Measurements from ENCODE around the gene SCARB1. TPM values are rescaled to one million over a fixed set of nuclear protein-coding genes. Genes with fewer than 3 reads are reported as not detected.

Gene SCARB1
- total and polyA plus RNA-seq, 7 experiments from 2014 or later: 2.2 to 7.1 (median 4.0) TPM

- Histone ChIP-seq H3K27me3 (ENCODE audit: control insufficient read depth in 2 of 2, insufficient read depth in 2 of 2, low read length in 2 of 2) (no peaks in the 10 kb centered on the region), H3K4me1 (ENCODE audit: control insufficient read depth in 2 of 2, insufficient read depth in 2 of 2, low read length in 2 of 2) (no peaks in the 10 kb centered on the region), H3K36me3 (ENCODE audit: control insufficient read depth in 2 of 3, insufficient read depth in 3 of 3, low read length in 3 of 3) (no peaks in the 10 kb centered on the region), H3K27ac (ENCODE audit: low read depth, low read length) (no peak overlapping the region), H3K9me3 (ENCODE audit: control insufficient read depth in 2 of 3, low read length in 3 of 3) (peaks cover 0 to 7% (median 0%) of the 10 kb centered on the region in 3 experiments), H3K4me3 (ENCODE audit: low read length) (no peak overlapping the region)
- no peaks in the 10 kb centered on the region for H3K27me3 Mint-ChIP-seq
- no peak overlapping the region for H3K4me3 Mint-ChIP-seq
- peaks cover 0 to 6% (median 0%) of the 10 kb centered on the region in 11 donors for H3K9me3 Mint-ChIP-seq
- intact Hi-C loops (cut with micrococcal nuclease): no loop called here
- H3K4me1 Mint-ChIP-seq: no peaks in the 10 kb centered on the region
- ChIA-PET CTCF (no interaction called here), POLR2A (no interaction called here)
- ATAC-seq (no peak), DNase-seq (no peak)
- H3K27ac Mint-ChIP-seq: no peak overlapping the region
- H3K36me3 Mint-ChIP-seq: peaks cover 0 to 4% (median 0%) of the 10 kb centered on the region in 5 donors
Observed at GRCh38 chr12:124829708-124830304, 33.9 kb downstream of the SCARB1 start.

DNA sequence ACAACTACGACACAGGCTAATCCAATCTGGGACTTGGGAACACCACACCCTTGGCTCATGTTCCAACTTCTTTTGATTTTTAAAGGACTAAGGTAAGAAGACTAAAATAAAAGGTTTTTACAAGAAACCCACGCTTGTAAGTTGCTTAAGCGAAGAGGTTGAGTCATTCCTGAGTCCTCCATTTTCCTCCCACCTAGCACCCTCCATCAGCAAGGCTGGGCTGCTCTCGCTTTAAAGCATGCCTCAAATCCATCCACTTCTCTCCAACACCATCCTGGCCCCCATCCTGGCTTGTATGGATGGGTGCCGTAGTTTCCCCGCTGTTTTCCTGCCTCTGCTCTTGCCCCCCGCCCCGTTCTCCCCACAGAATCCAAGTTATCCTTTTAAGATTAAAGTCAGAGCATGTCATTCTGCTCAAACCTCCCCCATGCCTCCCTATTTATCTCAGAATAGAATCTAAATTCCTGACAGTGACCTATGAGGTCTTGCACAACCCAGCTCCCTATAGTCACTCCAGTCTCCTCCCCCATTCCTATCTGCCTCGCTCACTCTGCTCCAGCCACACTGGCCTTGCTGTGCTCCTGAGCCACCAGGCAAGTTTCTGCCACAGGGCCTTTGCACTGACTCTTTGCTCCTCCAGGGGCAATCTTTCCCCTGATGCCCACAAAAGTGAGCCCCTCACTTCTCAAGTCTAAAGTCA, 34.5 kb downstream of the SCARB1 start:
- Histone ChIP-seq H3K9me3 (ENCODE audit: control insufficient read depth in 2 of 3, low read length in 3 of 3) (peaks cover 0 to 7% (median 0%) of the 10 kb centered on the region in 3 experiments), H3K27ac (ENCODE audit: low read depth, low read length) (no peak overlapping the region), H3K36me3 (ENCODE audit: control insufficient read depth in 2 of 3, insufficient read depth in 3 of 3, low read length in 3 of 3) (no peaks in the 10 kb centered on the region), H3K4me3 (ENCODE audit: low read length) (no peak overlapping the region), H3K27me3 (ENCODE audit: control insufficient read depth in 2 of 2, insufficient read depth in 2 of 2, low read length in 2 of 2) (no peaks in the 10 kb centered on the region), H3K4me1 (ENCODE audit: control insufficient read depth in 2 of 2, insufficient read depth in 2 of 2, low read length in 2 of 2) (no peaks in the 10 kb centered on the region)
- Mint-ChIP-seq H3K36me3 (peaks cover 0 to 4% (median 0%) of the 10 kb centered on the region in 5 donors), H3K4me1 (no peaks in the 10 kb centered on the region), H3K27me3 (no peaks in the 10 kb centered on the region), H3K4me3 (no peak overlapping the region), H3K27ac (no peak overlapping the region), H3K9me3 (peaks cover 0 to 6% (median 0%) of the 10 kb centered on the region in 11 donors)
- no peak for DNase-seq
- ChIA-PET POLR2A (no interaction called here), CTCF (no interaction called here)
- intact Hi-C loops (cut with micrococcal nuclease): no loop called here
- no peak for ATAC-seq

GRCh38 chr12:124828264-124829007, 35.2 kb downstream of the SCARB1 start:
- DNase-seq (no peak), ATAC-seq (no peak)
- no peak overlapping the region for H3K4me3 Mint-ChIP-seq
- H3K9me3 Mint-ChIP-seq: peaks cover 0 to 6% (median 0%) of the 10 kb centered on the region in 11 donors
- POLR2A ChIA-PET: no interaction called here
- H3K36me3 ChIP-seq (ENCODE audit: control insufficient read depth in 2 of 3, insufficient read depth in 3 of 3, low read length in 3 of 3): no peaks in the 10 kb centered on the region
- peaks cover 0 to 7% (median 0%) of the 10 kb centered on the region in 3 experiments for H3K9me3 ChIP-seq (ENCODE audit: control insufficient read depth in 2 of 3, low read length in 3 of 3)
- H3K4me3 ChIP-seq (ENCODE audit: low read length): no peak overlapping the region
- CTCF ChIA-PET: no interaction called here
- H3K4me1 ChIP-seq (ENCODE audit: control insufficient read depth in 2 of 2, insufficient read depth in 2 of 2, low read length in 2 of 2): no peaks in the 10 kb centered on the region
- H3K27ac ChIP-seq (ENCODE audit: low read depth, low read length): no peak overlapping the region
- H3K27me3 Mint-ChIP-seq: no peaks in the 10 kb centered on the region
- peak overlapping the region in 1 of 9 donors; percentile 34 for H3K27ac Mint-ChIP-seq
- H3K27me3 ChIP-seq (ENCODE audit: control insufficient read depth in 2 of 2, insufficient read depth in 2 of 2, low read length in 2 of 2): no peaks in the 10 kb centered on the region
- peaks cover 0 to 4% (median 0%) of the 10 kb centered on the region in 5 donors for H3K36me3 Mint-ChIP-seq
- no peaks in the 10 kb centered on the region for H3K4me1 Mint-ChIP-seq
- intact Hi-C loops (cut with micrococcal nuclease): no loop called here

DNA sequence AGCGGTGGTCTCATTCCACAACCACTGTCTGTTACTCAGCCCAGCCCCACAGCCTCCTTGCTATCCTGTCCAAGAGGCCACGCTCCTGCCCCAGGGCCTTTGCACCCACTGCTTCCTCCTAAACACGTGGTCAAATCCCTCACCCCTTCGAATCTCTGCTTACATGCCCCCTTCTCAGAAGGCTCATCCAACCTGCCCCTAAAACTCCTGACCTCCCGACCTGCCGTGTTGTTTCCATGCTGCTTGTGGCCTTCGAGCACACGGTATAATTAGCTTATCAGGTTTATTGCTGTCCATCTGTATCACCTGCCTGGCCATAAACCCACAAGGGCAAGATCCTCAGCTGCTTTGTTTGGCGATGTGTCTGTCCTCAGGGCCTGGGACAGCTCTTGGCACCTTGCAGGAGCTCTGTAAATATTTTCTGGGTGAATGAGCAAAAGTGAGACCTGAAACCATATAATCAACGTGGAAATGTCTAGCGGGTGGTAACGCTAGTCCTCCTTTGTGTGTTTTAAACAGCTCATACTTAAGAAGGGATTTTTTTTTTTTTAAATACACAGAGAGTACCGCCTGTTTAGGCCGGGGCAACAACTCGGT, 36.0 kb downstream of the SCARB1 start:
- Mint-ChIP-seq H3K27me3 (no peaks in the 10 kb centered on the region), H3K27ac (no peak overlapping the region), H3K4me1 (no peaks in the 10 kb centered on the region), H3K36me3 (peaks cover 0 to 4% (median 0%) of the 10 kb centered on the region in 5 donors), H3K4me3 (no peak overlapping the region), H3K9me3 (peaks cover 0 to 6% (median 0%) of the 10 kb centered on the region in 11 donors)
- ChIA-PET POLR2A (no interaction called here), CTCF (interaction anchor here (0.6 kb wide), 2 partner anchors 260 to 833 kb away, joined by 3 read pairs; no protein-coding TSS in a partner anchor)
- intact Hi-C loops (cut with micrococcal nuclease): no loop called here
- Histone ChIP-seq H3K9me3 (ENCODE audit: control insufficient read depth in 2 of 3, low read length in 3 of 3) (peaks cover 0 to 7% (median 0%) of the 10 kb centered on the region in 3 experiments), H3K27ac (ENCODE audit: low read depth, low read length) (no peak overlapping the region), H3K36me3 (ENCODE audit: control insufficient read depth in 2 of 3, insufficient read depth in 3 of 3, low read length in 3 of 3) (no peaks in the 10 kb centered on the region), H3K4me1 (ENCODE audit: control insufficient read depth in 2 of 2, insufficient read depth in 2 of 2, low read length in 2 of 2) (no peaks in the 10 kb centered on the region), H3K27me3 (ENCODE audit: control insufficient read depth in 2 of 2, insufficient read depth in 2 of 2, low read length in 2 of 2) (no peaks in the 10 kb centered on the region), H3K4me3 (ENCODE audit: low read length) (no peak overlapping the region)
- ATAC-seq (no peak), DNase-seq (no peak)

DNA sequence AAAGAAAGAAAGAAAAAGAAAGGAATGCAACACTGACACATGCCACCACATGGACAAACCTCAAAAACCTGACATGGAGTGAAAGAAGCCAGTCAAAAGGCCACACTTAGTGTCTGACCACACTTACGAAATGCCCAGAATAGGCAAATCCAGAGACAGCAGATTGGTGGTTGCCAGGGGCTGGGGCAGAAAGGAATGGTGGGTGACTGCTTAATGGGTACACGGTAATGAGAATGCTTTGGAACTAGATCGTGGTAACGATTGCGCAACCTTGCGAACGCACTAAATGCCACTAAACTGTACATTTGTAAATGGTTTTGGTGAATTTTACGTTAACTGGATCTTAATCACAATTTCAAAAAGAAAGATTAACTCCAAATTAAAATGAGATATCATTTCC, 39.5 kb downstream of the SCARB1 start:
- Mint-ChIP-seq H3K9me3 (no peaks in the 10 kb centered on the region), H3K4me3 (no peak overlapping the region), H3K27me3 (no peaks in the 10 kb centered on the region), H3K4me1 (no peaks in the 10 kb centered on the region), H3K27ac (no peak overlapping the region), H3K36me3 (no peaks in the 10 kb centered on the region)
- CTCF ChIA-PET: no interaction called here
- Histone ChIP-seq H3K27ac (ENCODE audit: low read depth, low read length) (no peak overlapping the region), H3K36me3 (ENCODE audit: control insufficient read depth in 2 of 3, insufficient read depth in 3 of 3, low read length in 3 of 3) (no peaks in the 10 kb centered on the region), H3K4me1 (ENCODE audit: control insufficient read depth in 2 of 2, insufficient read depth in 2 of 2, low read length in 2 of 2) (no peaks in the 10 kb centered on the region), H3K9me3 (ENCODE audit: control insufficient read depth in 2 of 3, low read length in 3 of 3) (no peaks in the 10 kb centered on the region), H3K27me3 (ENCODE audit: control insufficient read depth in 2 of 2, insufficient read depth in 2 of 2, low read length in 2 of 2) (no peaks in the 10 kb centered on the region), H3K4me3 (ENCODE audit: low read length) (no peak overlapping the region)
- POLR2A ChIA-PET: no interaction called here
- no peak for ATAC-seq
- intact Hi-C loops (cut with micrococcal nuclease): no loop called here
- no peak for DNase-seq

DNA sequence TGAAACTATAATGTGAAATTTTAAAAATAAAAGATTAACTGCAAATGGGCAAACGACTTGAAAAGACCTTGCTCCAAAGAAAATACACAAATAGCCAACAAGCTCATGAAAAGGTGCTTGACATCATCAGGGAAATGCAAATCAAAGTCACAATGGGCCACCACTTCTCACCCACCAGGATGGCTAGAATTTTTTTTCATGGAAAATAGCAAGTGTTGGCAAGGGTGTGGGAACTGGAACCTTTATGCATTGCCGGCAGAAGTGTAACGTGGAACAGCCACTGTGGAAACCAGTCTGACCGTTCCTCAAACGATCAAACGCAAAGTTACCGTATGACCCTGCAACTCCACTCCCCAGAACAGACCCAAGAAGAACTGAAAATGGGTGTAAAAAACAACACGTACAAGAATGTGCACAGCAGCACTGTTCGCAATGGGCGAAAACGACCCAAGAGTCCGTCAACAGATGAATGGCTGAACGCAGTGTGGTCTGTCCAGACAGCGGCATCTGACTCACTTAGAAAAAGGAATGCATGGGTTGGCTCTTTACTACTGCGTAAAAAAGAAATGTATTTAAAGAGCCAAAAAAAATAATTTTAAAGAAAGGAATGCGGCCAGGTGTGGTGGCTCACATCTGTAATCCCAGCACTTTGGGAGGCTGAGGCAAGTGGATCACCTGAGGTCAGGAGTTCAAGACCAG, 40.2 kb downstream of the SCARB1 start:
- DNase-seq (no peak), ATAC-seq (no peak)
- no peaks in the 10 kb centered on the region for H3K27me3 ChIP-seq (ENCODE audit: control insufficient read depth in 2 of 2, insufficient read depth in 2 of 2, low read length in 2 of 2)
- no peak overlapping the region for H3K27ac Mint-ChIP-seq
- no peak overlapping the region for H3K4me3 Mint-ChIP-seq
- no peaks in the 10 kb centered on the region for H3K4me1 ChIP-seq (ENCODE audit: control insufficient read depth in 2 of 2, insufficient read depth in 2 of 2, low read length in 2 of 2)
- H3K4me3 ChIP-seq (ENCODE audit: low read length): no peak overlapping the region
- no peaks in the 10 kb centered on the region for H3K36me3 ChIP-seq (ENCODE audit: control insufficient read depth in 2 of 3, insufficient read depth in 3 of 3, low read length in 3 of 3)
- H3K36me3 Mint-ChIP-seq: no peaks in the 10 kb centered on the region
- ChIA-PET CTCF (no interaction called here), POLR2A (no interaction called here)
- no peak overlapping the region for H3K27ac ChIP-seq (ENCODE audit: low read depth, low read length)
- H3K9me3 Mint-ChIP-seq: no peaks in the 10 kb centered on the region
- peaks cover 0 to 3% (median 0%) of the 10 kb centered on the region in 7 donors for H3K4me1 Mint-ChIP-seq
- H3K27me3 Mint-ChIP-seq: no peaks in the 10 kb centered on the region
- H3K9me3 ChIP-seq (ENCODE audit: control insufficient read depth in 2 of 3, low read length in 3 of 3): no peaks in the 10 kb centered on the region
- intact Hi-C loops (cut with micrococcal nuclease): no loop called here
